HEK293 (cell line): ENCODE results near the gene GMDS.
A peak's percentile ranks its signal among the peaks of the same experiment; 100 is the strongest.

Experiments
- CTCF ChIA-PET: fragments of 350-600 bp; formaldehyde crosslinking; extraction: SDS; loops from one replicate; lab custom pipeline; 2021; ENCODE audit warnings: antibody characterized with exemption; lab: Yijun Ruan, JAX
- POLR2A ChIA-PET: fragments of 300-600 bp; formaldehyde crosslinking; extraction: SDS; loops from one replicate; lab custom pipeline; 2020; ENCODE audit warnings: antibody characterized with exemption, inconsistent platforms; lab: Yijun Ruan, JAX
- H3K27ac ChIP-seq: fragments of 200-500 bp; sonication (Bioruptor generic); 2 replicates; pipeline ENCODE4 v1.5.1; 2014; ENCODE audit warnings: low read depth, low read length, control low read depth, inconsistent platforms; ENCODE audit errors: extremely low read depth
- H3K36me3 ChIP-seq, 2 experiments: fragments of 200-500 bp in 1 of 2; sonication (Bioruptor generic) in 1 of 2; 1 replicate in 1 of 2; 2 replicates in 1 of 2; pipeline ENCODE4 v1.5.1; 2014 to 2017; ENCODE audit warnings: inconsistent platforms in 2 of 2, low read length in 2 of 2; ENCODE audit not compliant: control insufficient read depth in 2 of 2, insufficient read depth in 1 of 2
- H3K4me1 ChIP-seq: fragments of 200-500 bp; sonication (Bioruptor generic); 2 replicates; pipeline ENCODE4 v1.5.1; 2014; ENCODE audit warnings: mild to moderate bottlenecking, low read length, inconsistent platforms; ENCODE audit not compliant: control insufficient read depth, insufficient read depth
- H3K4me3 ChIP-seq: 2 replicates; pipeline ENCODE4 v1.5.1; 2011; ENCODE audit warnings: low read depth, mild to moderate bottlenecking, control low read depth, low read length, moderate library complexity
- H3K9me3 ChIP-seq: fragments of 200-500 bp; sonication (Bioruptor generic); 2 replicates; pipeline ENCODE4 v1.5.1; 2014; ENCODE audit warnings: low read depth, low read length, inconsistent platforms; ENCODE audit not compliant: control insufficient read depth, insufficient read depth
- ATF2 ChIP-seq: fragments of 450-650 bp; formaldehyde crosslinking; IDR thresholded peaks from 2 replicates; pipeline ENCODE4 v1.5.1; 2016; ENCODE audit warnings: missing biosample characterization, missing genetic modification characterization, low read depth
- GLIS2 ChIP-seq: fragments of 450-650 bp; formaldehyde crosslinking; IDR thresholded peaks from 2 replicates; pipeline ENCODE4 v1.5.1; 2016; ENCODE audit warnings: missing biosample characterization, missing genetic modification characterization
- IKZF3 ChIP-seq: fragments of 450-650 bp; IDR thresholded peaks from 2 replicates; pipeline ENCODE4 v1.5.0; 2018; ENCODE audit warnings: missing biosample characterization, mild to moderate bottlenecking, missing genetic modification characterization, moderate library complexity
- KLF7 ChIP-seq: fragments of 450-650 bp; formaldehyde crosslinking; IDR thresholded peaks from 2 replicates; pipeline ENCODE4 v1.5.1; 2016; ENCODE audit warnings: missing biosample characterization, missing genetic modification characterization, borderline replicate concordance
- PRDM1 ChIP-seq: fragments of 450-650 bp; formaldehyde crosslinking; IDR thresholded peaks from 2 replicates; pipeline ENCODE4; 2016; ENCODE audit warnings: missing biosample characterization, missing genetic modification characterization
- PRDM4 ChIP-seq: fragments of 450-650 bp; formaldehyde crosslinking; IDR thresholded peaks from 2 replicates; pipeline ENCODE4 v1.5.1; 2017; ENCODE audit warnings: missing biosample characterization, missing genetic modification characterization
- PRDM6 ChIP-seq: fragments of 450-650 bp; formaldehyde crosslinking; IDR thresholded peaks from 2 replicates; pipeline ENCODE4 v1.5.1; 2017; ENCODE audit warnings: missing biosample characterization, missing genetic modification characterization
- TRIM28 ChIP-seq: IDR thresholded peaks from 2 replicates; pipeline ENCODE4 v1.6.1; 2011; ENCODE audit warnings: low read length, control low read depth, borderline replicate concordance
- WT1 ChIP-seq: fragments of 450-650 bp; formaldehyde crosslinking; IDR thresholded peaks from 2 replicates; pipeline ENCODE4 v1.5.1; 2016; ENCODE audit warnings: missing biosample characterization, missing genetic modification characterization
- YY2 ChIP-seq: fragments of 450-650 bp; formaldehyde crosslinking; IDR thresholded peaks from 2 replicates; pipeline ENCODE4 v1.5.1; 2016; ENCODE audit warnings: missing biosample characterization, missing genetic modification characterization
- ZBTB11 ChIP-seq: fragments of 450-650 bp; formaldehyde crosslinking; conservative IDR thresholded peaks from 2 replicates; pipeline ENCODE4 v1.5.1; 2016; ENCODE audit warnings: low read depth, missing biosample characterization, missing genetic modification characterization
- ZFP41 ChIP-seq: fragments of 450-650 bp; formaldehyde crosslinking; IDR thresholded peaks from 2 replicates; pipeline ENCODE4 v1.5.1; 2016; ENCODE audit warnings: missing biosample characterization, missing genetic modification characterization, borderline replicate concordance
- ZNF138 ChIP-seq: fragments of 450-650 bp; formaldehyde crosslinking; IDR thresholded peaks from 2 replicates; pipeline ENCODE4 v1.5.1; 2016; ENCODE audit warnings: missing biosample characterization, missing genetic modification characterization, borderline replicate concordance
- ZNF184 ChIP-seq: fragments of 450-650 bp; IDR thresholded peaks from 2 replicates; pipeline ENCODE4 v1.5.1; 2018; ENCODE audit warnings: missing biosample characterization, mild to moderate bottlenecking, missing genetic modification characterization
- ZNF214 ChIP-seq: fragments of 450-650 bp; formaldehyde crosslinking; IDR thresholded peaks from 2 replicates; pipeline ENCODE4 v1.5.1; 2017; ENCODE audit warnings: missing biosample characterization, mild to moderate bottlenecking, missing genetic modification characterization, borderline replicate concordance
- ZNF302 ChIP-seq: fragments of 450-650 bp; formaldehyde crosslinking; IDR thresholded peaks from 2 replicates; pipeline ENCODE4 v1.5.1; 2016; ENCODE audit warnings: missing biosample characterization, missing genetic modification characterization, low read depth
- ZNF341 ChIP-seq: fragments of 450-650 bp; formaldehyde crosslinking; IDR thresholded peaks from 2 replicates; pipeline ENCODE4; 2016; ENCODE audit warnings: low read depth, missing biosample characterization, missing genetic modification characterization
- ZNF488 ChIP-seq: fragments of 450-650 bp; formaldehyde crosslinking; IDR thresholded peaks from 2 replicates; pipeline ENCODE4 v1.5.1; 2016; ENCODE audit warnings: missing biosample characterization, missing genetic modification characterization
- ZNF530 ChIP-seq: fragments of 450-650 bp; formaldehyde crosslinking; IDR thresholded peaks from 2 replicates; pipeline ENCODE4 v1.5.1; 2016; ENCODE audit warnings: low read depth, missing biosample characterization, missing genetic modification characterization
- ZNF561 ChIP-seq: fragments of 450-650 bp; IDR thresholded peaks from 2 replicates; pipeline ENCODE4 v1.5.1; 2018; ENCODE audit warnings: missing biosample characterization, missing genetic modification characterization, borderline replicate concordance
- ZNF621 ChIP-seq: fragments of 450-650 bp; formaldehyde crosslinking; IDR thresholded peaks from 2 replicates; pipeline ENCODE4 v1.5.1; 2017; ENCODE audit warnings: missing biosample characterization, missing genetic modification characterization
- ZNF624 ChIP-seq: fragments of 450-650 bp; formaldehyde crosslinking; IDR thresholded peaks from 2 replicates; pipeline ENCODE4 v1.5.1; 2017; ENCODE audit warnings: missing biosample characterization, missing genetic modification characterization
- ZNF629 ChIP-seq: fragments of 450-650 bp; formaldehyde crosslinking; IDR thresholded peaks from 2 replicates; pipeline ENCODE4 v1.5.1; 2017; ENCODE audit warnings: missing biosample characterization, missing genetic modification characterization
- ZNF670 ChIP-seq: fragments of 450-650 bp; formaldehyde crosslinking; IDR thresholded peaks from 2 replicates; pipeline ENCODE4 v1.5.1; 2016; ENCODE audit warnings: missing biosample characterization, missing genetic modification characterization, low read depth
- ZNF776 ChIP-seq: fragments of 450-650 bp; formaldehyde crosslinking; IDR thresholded peaks from 2 replicates; pipeline ENCODE4 v1.5.0; 2017; ENCODE audit warnings: missing biosample characterization, missing genetic modification characterization, borderline replicate concordance
- ZNF843 ChIP-seq: fragments of 450-650 bp; formaldehyde crosslinking; IDR thresholded peaks from 2 replicates; pipeline ENCODE4 v1.5.1; 2016; ENCODE audit warnings: missing biosample characterization, missing genetic modification characterization

GMDS gene

GRCh38 chr6:1817033-1817761 is 428.2 kb downstream of the GMDS start (continued):
- TF ChIP-seq ZNF488 (tag by site-specific recombination) (no peak), ZNF776 (tag by site-specific recombination) (no peak), ZNF621 (no peak)

GRCh38 chr6:1815827-1816452 is 429.5 kb downstream of the GMDS start:
- no peak overlapping the region for H3K27ac ChIP-seq
- POLR2A ChIA-PET: no interaction called here
- H3K4me3 ChIP-seq: no peak overlapping the region
- H3K9me3 ChIP-seq: no peaks in the 10 kb centered on the region
- H3K4me1 ChIP-seq: peaks cover 41% of the 10 kb centered on the region
- H3K36me3 ChIP-seq: no peaks in the 10 kb centered on the region
- CTCF ChIA-PET: interaction anchor here (0.7 kb wide), 1 partner anchor 16 kb away, joined by 3 read pairs; no protein-coding TSS in a partner anchor
- TF ChIP-seq ZNF670: no peak
- no peak for TF ChIP-seq KLF7 (tag by site-specific recombination)
- TF ChIP-seq ZNF302 (tag by site-specific recombination): no peak
- TF ChIP-seq PRDM4 (tag by site-specific recombination): no peak
- TF ChIP-seq ZNF629 (tag by site-specific recombination): peak; percentile 25; the same call in 1 of the 2 replicates
- peak; percentile 89 for TF ChIP-seq PRDM6
- TF ChIP-seq ZBTB11 (tag by site-specific recombination): no peak
- TF ChIP-seq YY2 (tag by site-specific recombination): 0 out of 2 replicates have a peak, but pooled peaks have one; percentile 9
- TF ChIP-seq ZNF184 (tag by site-specific recombination): no peak
- no peak for TF ChIP-seq PRDM1 (tag by site-specific recombination)
- peak; percentile 10; the same call in 1 of the 2 replicates for TF ChIP-seq ATF2 (tag by site-specific recombination)
- no peak for TF ChIP-seq ZNF214
- TF ChIP-seq GLIS2: no peak
- peak; percentile 73; the same call in 1 of the 2 replicates for TF ChIP-seq ZNF561 (tag by site-specific recombination)
- TF ChIP-seq ZNF530 (tag by site-specific recombination): no peak
- TF ChIP-seq WT1 (tag by site-specific recombination): 0 out of 2 replicates have a peak, but pooled peaks have one; percentile 13
- TF ChIP-seq IKZF3 (tag by site-specific recombination): peak; percentile 73
- TF ChIP-seq ZNF341 (tag by site-specific recombination): no peak
- TF ChIP-seq ZNF138 (tag by site-specific recombination): no peak
- TF ChIP-seq TRIM28: no peak
- no peak for TF ChIP-seq ZFP41
- no peak for TF ChIP-seq ZNF624 (tag by site-specific recombination)
- TF ChIP-seq ZNF843: peak; percentile 69; the same call in 1 of the 2 replicates
